K562 (cell line): ENCODE data around the gene POLD3. TPM values are rescaled to one million over a fixed set of nuclear protein-coding genes. Genes with fewer than 3 reads are reported as not detected.

Experiments used
- ATAC-seq: fragments of 200-7000 bp; cut with Tn5 transposase; 3 replicates; pipeline ENCODE4 v1.9.1; 2020; ENCODE audit warnings: moderate library complexity
- BruUV-seq: library from RNA; stranded (reverse); fragments of 400-500 nt; replicated peaks from 2 replicates; lab custom pipeline; 2021; lab: Mats Ljungman, UMichigan
- CTCF ChIA-PET: fragments of 300-600 bp; formaldehyde crosslinking; extraction: SDS; loops from one replicate; lab custom pipeline; 2021; ENCODE audit warnings: low intra/inter-chr PET ratio; lab: Yijun Ruan, JAX
- POLR2A ChIA-PET: fragments of 300-600, 350-650 bp; sonication (Branson Sonifier 250); formaldehyde crosslinking; extraction: SDS; loops from one replicate; lab custom pipeline; 2021; ENCODE audit warnings: antibody characterized with exemption, inconsistent platforms; lab: Yijun Ruan, JAX
- DNase-seq, 4 experiments: peaks; one replicate each; pipeline versions ENCODE4 v3.0.0 to v3.0.0-alpha.2; 2011 to 2018; ENCODE audit warnings: low spot score in 3 of 4, mixed read lengths in 3 of 4; ENCODE audit errors: extremely low read depth in 1 of 4
- FAIRE-seq: peaks from 2 replicates; lab custom pipeline; 2011; peaks lifted over from hg19 to GRCh38; lab: Jason Lieb, UNC
- H2AFZ ChIP-seq: 2 replicates; pipeline ENCODE4 v1.6.0; 2011; ENCODE audit warnings: low read depth, low read length, control low read depth, inconsistent platforms
- H3K27ac ChIP-seq: fragments of 200-600 bp; 3 replicates; pipeline ENCODE4 v1.8.0; 2011; ENCODE audit warnings: low read depth, mild to moderate bottlenecking, control low read depth, inconsistent platforms, low read length, moderate library complexity, mixed read lengths; ENCODE audit errors: extremely low read depth
- H3K27me3 ChIP-seq, 2 experiments: fragments of 300-600 bp in 1 of 2; 2 replicates in 1 of 2; 3 replicates in 1 of 2; pipeline versions ENCODE4 v1.6.0 to v1.8.0; 2011; ENCODE audit warnings: inconsistent platforms in 2 of 2, low read length in 2 of 2, mild to moderate bottlenecking in 1 of 2, mixed read lengths in 1 of 2, moderate library complexity in 1 of 2; ENCODE audit not compliant: control insufficient read depth in 2 of 2, insufficient read depth in 2 of 2
- H3K36me3 ChIP-seq: fragments of 300-600 bp; 3 replicates; pipeline ENCODE4 v1.8.0; 2011; ENCODE audit warnings: mild to moderate bottlenecking, low read length, inconsistent platforms; ENCODE audit not compliant: control insufficient read depth, insufficient read depth
- H3K4me1 ChIP-seq, 2 experiments: fragments of 200-600 bp in 1 of 2; replicated peaks in 1 of 2; 2 replicates in 1 of 2; 3 replicates in 1 of 2; pipeline versions ENCODE4 v1.5.1 to v1.8.0; 2011; ENCODE audit warnings: inconsistent platforms in 2 of 2, low read length in 2 of 2, mild to moderate bottlenecking in 1 of 2, mixed read lengths in 1 of 2, moderate library complexity in 1 of 2; ENCODE audit not compliant: control insufficient read depth in 2 of 2, insufficient read depth in 2 of 2
- H3K4me2 ChIP-seq: 2 replicates; pipeline ENCODE4 v1.6.1; 2011; ENCODE audit warnings: low read length, control low read depth, inconsistent platforms, mixed read lengths; ENCODE audit not compliant: insufficient read depth
- H3K4me3 ChIP-seq: fragments of 200-600 bp; sonication (generic), shearing (Covaris generic); 2 replicates; pipeline ENCODE4 v1.5.1; 2016; ENCODE audit warnings: control low read depth, inconsistent platforms
- H3K79me2 ChIP-seq: fragments of 200-600 bp; 3 replicates; pipeline ENCODE4 v1.8.0; 2011; ENCODE audit warnings: low read length, inconsistent platforms; ENCODE audit not compliant: control insufficient read depth, insufficient read depth
- H3K9ac ChIP-seq, 2 experiments: 2 replicates each; pipeline versions ENCODE4 v1.6.0 to v1.6.1; 2011; ENCODE audit warnings: low read depth in 2 of 2, low read length in 2 of 2, control low read depth in 1 of 2, inconsistent platforms in 1 of 2, mild to moderate bottlenecking in 1 of 2, mixed read lengths in 1 of 2; ENCODE audit not compliant: insufficient read depth in 1 of 2
- H3K9me1 ChIP-seq: one replicate; pipeline ENCODE4 v1.6.0; 2011; ENCODE audit warnings: inconsistent platforms, mild to moderate bottlenecking, low read length, moderate library complexity; ENCODE audit not compliant: control insufficient read depth, insufficient read depth
- H3K9me3 ChIP-seq: replicated peaks from 2 replicates; pipeline ENCODE4 v1.5.1; 2011; ENCODE audit warnings: low read depth, low read length, inconsistent platforms; ENCODE audit not compliant: control insufficient read depth, insufficient read depth
- H4K20me1 ChIP-seq: replicated peaks from 2 replicates; pipeline ENCODE4 v1.6.1; 2011; ENCODE audit warnings: low read length, inconsistent platforms, mixed read lengths; ENCODE audit not compliant: control insufficient read depth, insufficient read depth
- MTA1 ChIP-seq: fragments of 450-650 bp; IDR thresholded peaks from 2 replicates; pipeline ENCODE4 v1.6.1; 2017; ENCODE audit warnings: borderline replicate concordance
- WGBS: fragments of 100-300 bp; shearing (Covaris generic); methylation state at CpG from one replicate; pipeline ENCODE4 v1.1.6; 2016; ENCODE audit warnings: low coverage, mixed read lengths; ENCODE audit not compliant: insufficient coverage; ENCODE audit errors: missing lambda C conversion rate; 5-methylcytosine and 5-hydroxymethylcytosine counted together
- in situ Hi-C: fragments of 300-500 bp; cut with MboI; formaldehyde crosslinking; loops from 4 replicates; pipeline ENCODE4 v1.15.0; 2018; ENCODE audit warnings: inconsistent platforms, mixed read lengths
- intact Hi-C: fragments of 100-400 bp; cut with micrococcal nuclease; formaldehyde crosslinking; loops from 2 replicates; pipeline ENCODE4 v1.14.2; 2022
- polyA plus RNA-seq, 8 experiments: library from polyadenylated mRNA; depleted of rRNA in 4 of 8; stranded (reverse) in 5 of 8; unstranded in 3 of 8; fragments of >200 nt; fragmentation: Nextera tagmentation in 2 of 8; fragmentation: Illumina TruSeq in 1 of 8; extraction: Ambion mirVana in 2 of 8; extraction: Trizol in 1 of 8; gene quantifications; 2 replicates each; pipeline versions ENCODE4 v1.2.1 to v1.2.3, GENCODE V29; 2011 to 2014; ENCODE audit warnings: inconsistent platforms in 1 of 8, missing spikeins in 1 of 8
- total RNA-seq, 7 experiments: library from RNA; depleted of rRNA in 6 of 7; stranded (reverse); fragments of >200 nt in 6 of 7; fragmentation: Illumina TruSeq in 2 of 7; extraction: Trizol in 2 of 7; gene quantifications; 2 replicates each; pipeline versions ENCODE4 v1.2.1 to v1.2.3, GENCODE V29; 2011 to 2021; ENCODE audit warnings: low replicate concordance in 1 of 7
- TF ChIP-seq, protein P1 (sequence below): sonication (generic); formaldehyde crosslinking; IDR thresholded peaks from 2 replicates; pipeline ENCODE4 v1.8.1; 2023; ENCODE audit warnings: mild to moderate bottlenecking, missing genetic modification reagents

Gene POLD3
- total and polyA plus RNA-seq, 9 of the 15 experiments (the other 6 are each of a cell fraction or from before 2014, with no cell fraction given): 10.6 to 40.1 (median 24.6) TPM

DNA sequence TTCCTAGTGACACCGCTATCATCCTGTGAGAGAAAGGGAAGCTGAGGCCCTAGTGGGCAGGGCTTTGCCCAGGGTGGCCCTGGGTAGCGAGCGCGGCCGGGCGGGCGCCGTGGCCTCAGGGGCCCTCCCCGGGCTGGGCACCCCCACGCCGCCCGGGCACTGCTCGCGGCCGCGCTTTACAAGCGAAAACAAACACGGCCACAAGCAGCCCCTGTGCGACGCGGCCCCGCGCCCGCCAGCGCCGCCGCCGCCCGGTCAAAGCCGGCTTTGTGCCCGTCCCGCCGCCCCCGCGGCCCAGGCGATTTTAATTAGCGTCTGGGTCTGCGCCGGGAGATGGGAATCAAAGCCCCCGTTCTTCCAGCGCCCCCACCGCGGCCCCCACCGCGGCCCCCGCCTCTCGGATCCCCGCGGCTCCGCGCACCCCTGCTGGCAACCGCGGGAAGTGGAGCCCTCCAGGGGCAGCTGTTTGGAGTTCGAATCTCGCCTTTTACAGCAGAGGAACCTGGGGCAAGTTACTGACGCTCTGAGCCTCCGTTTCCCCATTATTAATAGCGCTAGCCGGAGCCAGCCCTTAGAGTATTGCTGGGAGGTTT lies 91.0 kb downstream of the POLD3 start:
- no peak for FAIRE-seq
- 87% methylated on average over 29 of the region's 59 CpGs for WGBS
- Histone ChIP-seq H3K4me1 (peaks cover 5 to 11% of the 10 kb centered on the region in 2 experiments; a peak in 4 of 5 replicates), H4K20me1 (no peaks in the 10 kb centered on the region), H3K9me3 (no peaks in the 10 kb centered on the region), H3K4me3 (no peak overlapping the region), H3K79me2 (no peaks in the 10 kb centered on the region), H3K4me2 (no peak overlapping the region), H3K27ac (no peak overlapping the region), H3K27me3 (no peaks in the 10 kb centered on the region), H2AFZ (no peak overlapping the region), H3K9me1 (no peaks in the 10 kb centered on the region)
- in situ Hi-C loops: no loop called here
- no peak for ATAC-seq
- CTCF ChIA-PET: no interaction called here
- no peak for DNase-seq
- POLR2A ChIA-PET: no interaction called here
- no TSS peak for BruUV-seq
- no peak for TF ChIP-seq MTA1
- TF ChIP-seq, protein P1, sequence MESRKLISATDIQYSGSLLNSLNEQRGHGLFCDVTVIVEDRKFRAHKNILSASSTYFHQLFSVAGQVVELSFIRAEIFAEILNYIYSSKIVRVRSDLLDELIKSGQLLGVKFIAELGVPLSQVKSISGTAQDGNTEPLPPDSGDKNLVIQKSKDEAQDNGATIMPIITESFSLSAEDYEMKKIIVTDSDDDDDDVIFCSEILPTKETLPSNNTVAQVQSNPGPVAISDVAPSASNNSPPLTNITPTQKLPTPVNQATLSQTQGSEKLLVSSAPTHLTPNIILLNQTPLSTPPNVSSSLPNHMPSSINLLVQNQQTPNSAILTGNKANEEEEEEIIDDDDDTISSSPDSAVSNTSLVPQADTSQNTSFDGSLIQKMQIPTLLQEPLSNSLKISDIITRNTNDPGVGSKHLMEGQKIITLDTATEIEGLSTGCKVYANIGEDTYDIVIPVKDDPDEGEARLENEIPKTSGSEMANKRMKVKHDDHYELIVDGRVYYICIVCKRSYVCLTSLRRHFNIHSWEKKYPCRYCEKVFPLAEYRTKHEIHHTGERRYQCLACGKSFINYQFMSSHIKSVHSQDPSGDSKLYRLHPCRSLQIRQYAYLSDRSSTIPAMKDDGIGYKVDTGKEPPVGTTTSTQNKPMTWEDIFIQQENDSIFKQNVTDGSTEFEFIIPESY: peak; percentile 71; the same call in 1 of the 2 replicates
- TF ChIP-seq, all 486 proteins: peak for 1
- no peak overlapping the region for H3K9ac ChIP-seq
- no peaks in the 10 kb centered on the region for H3K36me3 ChIP-seq
- intact Hi-C loops: no loop called here
